GM23248 (cell line): ENCODE measurements around the gene HMGCL. TPM values are rescaled to one million over a fixed set of nuclear protein-coding genes. Genes with fewer than 3 reads are reported as not detected.

ENCODE experiments used
- DNase-seq: peaks from one replicate; pipeline ENCODE4 v3.0.0-alpha.2; 2015
- H2AFZ ChIP-seq: fragments of 200-600 bp; sonication (generic); 2 replicates; pipeline ENCODE4 v1.6.1; 2016; ENCODE audit warnings: antibody characterized with exemption
- H3F3A ChIP-seq: fragments of 200-600 bp; sonication (generic); 2 replicates; pipeline ENCODE4 v1.6.1; 2016; ENCODE audit warnings: mild to moderate bottlenecking, antibody characterized with exemption, mixed run types; ENCODE audit not compliant: insufficient read depth
- H3K27ac ChIP-seq: fragments of 200-600 bp; sonication (generic); 2 replicates; pipeline ENCODE4 v1.5.1; 2016; ENCODE audit warnings: mild to moderate bottlenecking
- H3K27me3 ChIP-seq: fragments of 200-600 bp; sonication (generic); replicated peaks from 2 replicates; pipeline ENCODE4 v1.6.1; 2016; ENCODE audit warnings: mild to moderate bottlenecking; ENCODE audit not compliant: insufficient read depth
- H3K36me3 ChIP-seq: fragments of 200-600 bp; sonication (generic); 2 replicates; pipeline ENCODE4 v1.6.1; 2016; ENCODE audit warnings: low read depth, mild to moderate bottlenecking
- H3K4me1 ChIP-seq: fragments of 200-600 bp; sonication (generic); 2 replicates; pipeline ENCODE4 v1.6.1; 2016; ENCODE audit warnings: mild to moderate bottlenecking; ENCODE audit not compliant: insufficient read depth
- H3K4me2 ChIP-seq: fragments of 200-600 bp; sonication (generic); one replicate; pipeline ENCODE4 v1.6.1; 2016; ENCODE audit warnings: mild to moderate bottlenecking; ENCODE audit not compliant: unreplicated experiment
- H3K4me3 ChIP-seq: fragments of 200-600 bp; sonication (generic); 2 replicates; pipeline ENCODE4 v1.5.1; 2016; ENCODE audit warnings: mild to moderate bottlenecking
- H3K79me2 ChIP-seq: fragments of 200-600 bp; sonication (generic); 2 replicates; pipeline ENCODE4 v1.6.1; 2016; ENCODE audit warnings: mild to moderate bottlenecking; ENCODE audit not compliant: insufficient read depth
- H3K9ac ChIP-seq: fragments of 200-600 bp; sonication (generic); 2 replicates; pipeline ENCODE4 v1.6.1; 2016; ENCODE audit warnings: mild to moderate bottlenecking
- H3K9me2 ChIP-seq: fragments of 200-600 bp; sonication (generic); 2 replicates; pipeline ENCODE4 v1.6.1; 2016; ENCODE audit warnings: mixed run types, mild to moderate bottlenecking, moderate library complexity; ENCODE audit not compliant: insufficient read depth
- H3K9me3 ChIP-seq: fragments of 200-600 bp; sonication (generic); one replicate; pipeline ENCODE4 v1.6.1; 2017; ENCODE audit warnings: low read depth
- H4K20me1 ChIP-seq: fragments of 200-600 bp; sonication (generic); 2 replicates; pipeline ENCODE4 v1.6.0; 2016; ENCODE audit not compliant: insufficient read depth
- EZH2 ChIP-seq: fragments of 200-600 bp; sonication (generic); IDR thresholded peaks from 2 replicates; pipeline ENCODE4 v1.6.1; 2018; ENCODE audit warnings: antibody characterized with exemption, mild to moderate bottlenecking; ENCODE audit not compliant: insufficient read depth, poor library complexity, severe bottlenecking
- EZH2phosphoT487 ChIP-seq: fragments of 200-600 bp; sonication (generic); IDR thresholded peaks from 2 replicates; pipeline ENCODE4 v1.6.1; 2018; ENCODE audit warnings: antibody characterized with exemption, moderate library complexity, mild to moderate bottlenecking, low read depth; ENCODE audit not compliant: insufficient read depth
- WGBS, 2 experiments: methylation state at CpG; one replicate each; pipeline ENCODE4 v1.1.6; 2015 to 2017; ENCODE audit warnings: low lambda C conversion rate in 2 of 2, low coverage in 1 of 2; ENCODE audit errors: missing lambda C conversion rate in 2 of 2; 5-methylcytosine and 5-hydroxymethylcytosine counted together
- in situ Hi-C: fragments of 300-500 bp; cut with MboI; formaldehyde crosslinking; loops from 2 replicates; pipeline ENCODE4 v1.15.0; 2020
- polyA plus RNA-seq: library from polyadenylated mRNA; unstranded; fragments of >200 nt; fragmentation: Nextera tagmentation; extraction: Ambion mirVana; gene quantifications from 2 replicates; pipeline ENCODE4 v1.2.1, GENCODE V29; 2016
- total RNA-seq: library from RNA; depleted of rRNA; stranded (reverse); fragments of >200 nt; shearing (Covaris generic); gene quantifications from 2 replicates; pipeline ENCODE4 v1.2.3, GENCODE V29; 2014

Gene HMGCL
- total and polyA plus RNA-seq, 2 experiments from 2014 or later: 49.3 to 50.8 TPM

DNA sequence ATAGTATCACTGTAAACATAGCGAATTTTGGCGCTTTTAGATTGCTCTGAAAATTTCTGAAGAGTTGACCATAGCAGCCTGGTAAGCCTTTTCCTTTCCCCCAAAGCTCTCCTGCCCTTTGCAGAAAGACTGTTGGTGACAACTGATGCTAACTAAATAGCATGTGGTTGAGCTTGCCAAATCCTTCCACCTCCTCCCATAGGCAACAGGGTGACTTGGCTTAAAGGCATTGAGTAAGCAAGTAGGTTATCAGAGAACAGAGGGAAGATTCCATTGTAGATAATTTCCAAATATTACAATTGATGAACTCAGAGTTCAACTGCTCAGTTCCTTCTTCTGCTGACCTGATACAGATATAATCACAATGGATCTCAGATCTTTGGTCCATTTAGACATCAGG lies 19.9 kb upstream of the HMGCL start:
- WGBS, 2 experiments: 86 to 95% methylated on average over 2 of the region's 2 CpGs

DNA sequence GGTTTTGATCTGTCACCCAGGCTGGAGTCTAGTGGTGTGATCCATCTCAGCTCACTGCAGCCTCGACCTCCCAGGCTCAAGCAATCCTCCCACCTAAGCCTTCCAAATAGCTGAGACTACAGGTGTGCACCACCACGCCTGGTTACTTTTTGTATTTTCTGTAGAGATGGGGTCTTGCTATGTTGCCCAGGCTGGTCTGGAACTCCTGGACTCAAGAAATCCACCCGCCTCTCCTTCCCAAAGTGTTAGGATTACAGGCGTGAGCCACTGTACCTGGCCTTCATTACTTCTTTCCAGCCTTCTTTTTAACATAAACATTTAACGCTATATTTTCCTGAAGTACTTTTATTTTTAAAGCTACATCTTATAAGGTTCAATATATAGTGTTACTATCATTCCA lies 18.4 kb upstream of the HMGCL start:
- TF ChIP-seq EZH2 (no peak), EZH2phosphoT487 (no peak)
- H3K4me1 ChIP-seq: peaks cover 4% of the 10 kb centered on the region; the same call in 1 of the 2 replicates
- in situ Hi-C loops: no loop called here
- H4K20me1 ChIP-seq: no peaks in the 10 kb centered on the region
- H3F3A ChIP-seq: no peaks in the 10 kb centered on the region
- no peak overlapping the region for H2AFZ ChIP-seq
- no peak overlapping the region for H3K4me3 ChIP-seq
- DNase-seq: no peak
- H3K9me3 ChIP-seq: no peaks in the 10 kb centered on the region
- 0 out of 2 replicates have a peak, but pooled peaks cover 11% of the 10 kb centered on the region for H3K27me3 ChIP-seq
- no peaks in the 10 kb centered on the region for H3K79me2 ChIP-seq
- H3K27ac ChIP-seq: no peak overlapping the region
- H3K9me2 ChIP-seq: no peaks in the 10 kb centered on the region
- H3K4me2 ChIP-seq: no peak overlapping the region
- H3K36me3 ChIP-seq: no peaks in the 10 kb centered on the region
- H3K9ac ChIP-seq: no peak overlapping the region
- WGBS, 2 experiments: 57 to 66% methylated on average over 5 of the region's 5 CpGs

More for the DNA sequence above, 19.9 kb upstream of the HMGCL start:
- no peak overlapping the region for H3K4me3 ChIP-seq
- H3F3A ChIP-seq: no peaks in the 10 kb centered on the region
- no peaks in the 10 kb centered on the region for H3K36me3 ChIP-seq
- no peak overlapping the region for H3K9ac ChIP-seq
- H2AFZ ChIP-seq: no peak overlapping the region
- H3K4me2 ChIP-seq: no peak overlapping the region
- no peaks in the 10 kb centered on the region for H3K79me2 ChIP-seq
- peak; percentile 19 for DNase-seq
- no peak overlapping the region for H3K27ac ChIP-seq
- TF ChIP-seq EZH2phosphoT487 (no peak), EZH2 (no peak)
- 0 out of 2 replicates have a peak, but pooled peaks cover 11% of the 10 kb centered on the region for H3K27me3 ChIP-seq
- in situ Hi-C loops: no loop called here
- H3K9me3 ChIP-seq: no peaks in the 10 kb centered on the region
- no peaks in the 10 kb centered on the region for H3K4me1 ChIP-seq
- no peaks in the 10 kb centered on the region for H3K9me2 ChIP-seq
- H4K20me1 ChIP-seq: no peaks in the 10 kb centered on the region

DNA sequence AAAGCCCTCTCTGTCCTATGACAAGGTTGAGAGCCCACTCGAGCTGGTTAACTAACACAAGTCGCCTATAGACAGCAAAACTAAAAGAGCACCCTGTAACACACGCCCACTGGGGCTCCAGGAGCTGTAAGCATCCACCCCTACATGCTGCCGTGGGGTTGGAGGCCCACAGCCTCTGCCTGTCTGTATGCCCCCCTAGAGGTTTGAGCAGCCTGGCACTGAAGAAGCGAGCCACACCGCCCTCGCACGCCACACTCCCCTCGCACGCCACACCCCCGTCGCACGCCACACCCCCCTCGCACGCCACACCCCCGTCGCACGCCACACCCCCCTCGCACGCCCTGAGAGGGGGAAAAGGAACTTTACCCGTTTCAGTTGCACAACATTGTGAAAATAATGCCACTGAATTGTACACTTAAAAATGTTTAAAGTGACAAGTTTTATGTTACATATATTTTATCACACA lies 13.2 kb upstream of the HMGCL start:
- Histone ChIP-seq H3K27me3 (0 out of 2 replicates have a peak, but pooled peaks cover 9% of the 10 kb centered on the region), H3K9ac (peak overlapping the region; percentile 34), H2AFZ (peak overlapping the region; percentile 64), H3K79me2 (no peaks in the 10 kb centered on the region), H3K27ac (no peak overlapping the region), H3K4me2 (peak overlapping the region; percentile 67), H3K9me2 (no peaks in the 10 kb centered on the region), H3K36me3 (no peaks in the 10 kb centered on the region), H3K4me1 (peaks cover 4% of the 10 kb centered on the region; the same call in 1 of the 2 replicates), H4K20me1 (no peaks in the 10 kb centered on the region), H3K9me3 (no peaks in the 10 kb centered on the region), H3F3A (no peaks in the 10 kb centered on the region), H3K4me3 (peak overlapping the region; percentile 64)
- TF ChIP-seq EZH2phosphoT487 (no peak), EZH2 (no peak)
- in situ Hi-C loops: no loop called here
- 1 to 2% methylated on average over 17 to 21 of the region's 21 CpGs for WGBS, 2 experiments
- DNase-seq: peak; percentile 72

DNA sequence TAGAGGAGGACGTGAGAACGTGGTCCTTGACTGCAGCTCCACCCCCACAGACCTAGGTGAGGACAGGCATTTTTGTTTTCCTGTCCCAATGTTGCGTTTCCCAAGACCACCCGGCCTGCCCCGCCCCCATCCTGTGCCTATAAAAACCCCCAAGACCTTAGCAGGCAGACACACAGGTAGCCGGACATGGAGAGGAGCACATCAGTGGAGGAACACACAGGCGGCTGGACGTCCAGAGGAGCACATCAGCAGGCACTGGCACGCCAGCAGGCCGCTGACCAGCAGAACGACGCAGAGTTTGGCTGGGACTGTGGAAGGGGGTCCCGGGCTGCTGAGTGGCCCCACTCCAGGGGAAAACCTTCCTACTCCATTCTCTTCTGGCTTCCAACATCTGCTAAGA lies 12.7 kb upstream of the HMGCL start:
- 17 to 19% methylated on average over 12 of the region's 13 CpGs for WGBS, 2 experiments
- H2AFZ ChIP-seq: peak overlapping the region; percentile 64

More for the DNA sequence above, 12.7 kb upstream of the HMGCL start:
- TF ChIP-seq EZH2phosphoT487 (no peak), EZH2 (no peak)
- no peaks in the 10 kb centered on the region for H3K9me2 ChIP-seq
- H4K20me1 ChIP-seq: no peaks in the 10 kb centered on the region
- peak overlapping the region; percentile 67 for H3K4me2 ChIP-seq
- peak; percentile 10 for DNase-seq
- H3K9ac ChIP-seq: no peak overlapping the region
- H3K4me1 ChIP-seq: peaks cover 4% of the 10 kb centered on the region; the same call in 1 of the 2 replicates
- H3K9me3 ChIP-seq: no peaks in the 10 kb centered on the region
- H3K36me3 ChIP-seq: no peaks in the 10 kb centered on the region
- no peaks in the 10 kb centered on the region for H3F3A ChIP-seq
- no peak overlapping the region for H3K27ac ChIP-seq
- in situ Hi-C loops: no loop called here
- peak overlapping the region; percentile 64 for H3K4me3 ChIP-seq
- no peaks in the 10 kb centered on the region for H3K79me2 ChIP-seq
- 0 out of 2 replicates have a peak, but pooled peaks cover 6% of the 10 kb centered on the region for H3K27me3 ChIP-seq
